K562 (cell line): ENCODE measurements around the gene NBR1.
"Not testable (repeated sequence)": the region's sequence is repeated elsewhere in the genome, so short reads cannot be mapped to it uniquely, and the experiment has no call there.

Experiments
- ARID2 ChIP-seq: fragments of 450-650 bp; IDR thresholded peaks from 2 replicates; pipeline ENCODE4 v1.6.1; 2017; ENCODE audit warnings: antibody characterized with exemption, mild to moderate bottlenecking
- ATF6 ChIP-seq: sonication (generic); formaldehyde crosslinking; IDR thresholded peaks from 2 replicates; pipeline ENCODE4 v1.4.0; 2020; ENCODE audit warnings: mild to moderate bottlenecking, missing genetic modification reagents
- DPF2 ChIP-seq: fragments of 450-650 bp; IDR thresholded peaks from 2 replicates; pipeline ENCODE4 v1.6.1; 2016
- E4F1 ChIP-seq: fragments of 250-450 bp; sonication (Bioruptor Pico); IDR thresholded peaks from 2 replicates; pipeline ENCODE4 v1.5.0; 2021; ENCODE audit warnings: mild to moderate bottlenecking, borderline replicate concordance
- SIX5 ChIP-seq, 2 experiments: IDR thresholded peaks; 2 replicates each; pipeline ENCODE4 v1.6.1; 2011; ENCODE audit warnings: low read length in 2 of 2, borderline replicate concordance in 1 of 2, low read depth in 1 of 2, mild to moderate bottlenecking in 1 of 2, moderate library complexity in 1 of 2; ENCODE audit not compliant: insufficient read depth in 1 of 2
- SMC3 ChIP-seq: conservative IDR thresholded peaks from 2 replicates; pipeline ENCODE4 v1.6.1; 2011; ENCODE audit warnings: low read depth, low read length, improper control_type of control experiment; ENCODE audit not compliant: insufficient read depth

GRCh38 chr17:43133439-43133838 is 37.6 kb upstream of the NBR1 start:
- TF ChIP-seq ARID2; SMC3; SIX5 (IDR thresholded peaks at IDR 0.05; ENCODE audit: borderline replicate concordance in 1 of 2, insufficient read depth in 1 of 2, low read depth in 1 of 2, low read length in 2 of 2); ATF6; E4F1 (CRISPR knock-in tag); DPF2: not testable (repeated sequence)
